A549 (cell line): ENCODE measurements around the gene ARHGAP31. TPM values are rescaled to one million over a fixed set of nuclear protein-coding genes. Genes with fewer than 3 reads are reported as not detected.

Source experiments
- ATAC-seq, 2 experiments: fragments of 200-7000 bp in 1 of 2; fragments of >200 bp in 1 of 2; cut with Nextera tagmentation in 1 of 2; cut with Tn5 transposase in 1 of 2; 3 replicates each; pipeline versions ENCODE4 v1.8.0 to v1.9.1; 2018 to 2020; ENCODE audit warnings: mild to moderate bottlenecking in 1 of 2, moderate library complexity in 1 of 2
- CTCF ChIA-PET: fragments of 300-600 bp; sonication (Branson Sonifier 250); formaldehyde crosslinking; extraction: SDS; loops from one replicate; lab custom pipeline; 2021; ENCODE audit warnings: antibody characterized with exemption, inconsistent platforms; lab: Yijun Ruan, JAX
- POLR2A ChIA-PET: fragments of 350-600 bp; formaldehyde crosslinking; extraction: SDS; loops from one replicate; lab custom pipeline; 2021; ENCODE audit warnings: antibody characterized with exemption, inconsistent platforms; lab: Yijun Ruan, JAX
- DNase-seq, 2 experiments: peaks; one replicate each; pipeline versions ENCODE4 v3.0.0 to v3.0.0-alpha.2; 2011 to 2016; ENCODE audit warnings: low read depth in 1 of 2, low spot score in 1 of 2
- FAIRE-seq: peaks from 2 replicates; lab custom pipeline; 2011; peaks lifted over from hg19 to GRCh38; lab: Jason Lieb, UNC
- H3K27ac ChIP-seq, 2 experiments: fragments of >200 bp; sonication (Bioruptor Twin); formaldehyde crosslinking; 3 replicates each; pipeline ENCODE4 v1.5.1; 2016 to 2017
- H3K4me1 ChIP-seq: fragments of >200 bp; sonication (Bioruptor Twin); formaldehyde crosslinking; 3 replicates; pipeline ENCODE4 v1.6.1; 2016
- H3K4me2 ChIP-seq: fragments of >200 bp; sonication (Bioruptor Twin); formaldehyde crosslinking; 3 replicates; pipeline ENCODE4 v1.6.1; 2016
- H3K4me3 ChIP-seq: fragments of >200 bp; sonication (Bioruptor Twin); formaldehyde crosslinking; 3 replicates; pipeline ENCODE4 v1.5.1; 2016
- H3K9me3 ChIP-seq: fragments of >200 bp; sonication (Bioruptor Twin); formaldehyde crosslinking; 3 replicates; pipeline ENCODE4 v1.6.1; 2016
- CEBPB ChIP-seq, 2 experiments: fragments of >200 bp in 1 of 2; sonication (Bioruptor Twin) in 1 of 2; formaldehyde crosslinking in 1 of 2; IDR thresholded peaks; 2 replicates each; pipeline ENCODE4 v1.6.1; 2012 to 2016
- CTCF ChIP-seq: fragments of >200 bp; sonication (Bioruptor Twin); formaldehyde crosslinking; IDR thresholded peaks from 3 replicates; pipeline ENCODE4 v1.5.1; 2016
- EHF ChIP-seq: fragments of 250-450 bp; sonication (Bioruptor Pico); IDR thresholded peaks from 2 replicates; pipeline ENCODE4 v1.5.0; 2020; ENCODE audit warnings: mild to moderate bottlenecking
- ESRRA ChIP-seq: fragments of 150-350 bp; IDR thresholded peaks from 2 replicates; pipeline ENCODE4 v1.6.1; 2014; ENCODE audit warnings: mild to moderate bottlenecking, low read length, borderline replicate concordance
- FOXS1 ChIP-seq: fragments of 250-450 bp; sonication (Bioruptor Pico); IDR thresholded peaks from 2 replicates; pipeline ENCODE4 v1.5.0; 2020; ENCODE audit warnings: mild to moderate bottlenecking, moderate library complexity
- HES2 ChIP-seq: fragments of >200 bp; sonication (Bioruptor Twin); formaldehyde crosslinking; IDR thresholded peaks from 2 replicates; pipeline ENCODE4 v1.6.1; 2016
- HEYL ChIP-seq: fragments of 250-450 bp; sonication (Bioruptor Pico); IDR thresholded peaks from 2 replicates; pipeline ENCODE4 v1.8.0; 2021; ENCODE audit warnings: mild to moderate bottlenecking, moderate library complexity
- HOXB5 ChIP-seq: fragments of 250-450 bp; sonication (Bioruptor Pico); IDR thresholded peaks from 2 replicates; pipeline ENCODE4 v1.5.0; 2020; ENCODE audit warnings: mild to moderate bottlenecking, moderate library complexity
- JUN ChIP-seq, 2 experiments: fragments of >200 bp; sonication (Bioruptor Twin); formaldehyde crosslinking; IDR thresholded peaks; 2 replicates in 1 of 2; 3 replicates in 1 of 2; pipeline ENCODE4 v1.6.1; 2016 to 2017
- KDM1A ChIP-seq: fragments of 200-600 bp; sonication (generic); IDR thresholded peaks from 2 replicates; pipeline ENCODE4 v1.6.1; 2016; ENCODE audit warnings: low read depth, mild to moderate bottlenecking
- MAX ChIP-seq: IDR thresholded peaks from 2 replicates; pipeline ENCODE4 v1.6.1; 2012
- NFE2L2 ChIP-seq: fragments of 150-350 bp; conservative IDR thresholded peaks from 2 replicates; pipeline ENCODE4 v1.6.1; 2014; ENCODE audit warnings: low read length
- NPAS2 ChIP-seq: fragments of 250-450 bp; sonication (Bioruptor Pico); IDR thresholded peaks from 2 replicates; pipeline ENCODE4 v1.8.0; 2022; ENCODE audit warnings: mild to moderate bottlenecking, moderate library complexity, borderline replicate concordance
- POLR2A ChIP-seq: IDR thresholded peaks from 2 replicates; pipeline ENCODE4 v1.6.1; 2012; ENCODE audit warnings: mild to moderate bottlenecking, low read length
- RAD21 ChIP-seq, 2 experiments: fragments of >200 bp in 1 of 2; sonication (Bioruptor Twin) in 1 of 2; formaldehyde crosslinking in 1 of 2; IDR thresholded peaks in 1 of 2; conservative IDR thresholded peaks in 1 of 2; 2 replicates in 1 of 2; 3 replicates in 1 of 2; pipeline ENCODE4 v1.6.1; 2012 to 2018; ENCODE audit warnings: inconsistent platforms in 1 of 2
- RARB ChIP-seq: fragments of 250-450 bp; sonication (Bioruptor Pico); IDR thresholded peaks from 2 replicates; pipeline ENCODE4 v1.8.0; 2021; ENCODE audit warnings: mild to moderate bottlenecking, moderate library complexity
- RFX5 ChIP-seq: fragments of 450-650 bp; IDR thresholded peaks from 2 replicates; pipeline ENCODE4 v1.7.1; 2014; ENCODE audit warnings: antibody characterized with exemption, mild to moderate bottlenecking, moderate library complexity
- RNF2 ChIP-seq: fragments of 200-600 bp; sonication (generic); IDR thresholded peaks from 2 replicates; pipeline ENCODE4 v1.6.1; 2016; ENCODE audit warnings: low read depth, mild to moderate bottlenecking, antibody characterized with exemption, moderate library complexity, borderline replicate concordance
- TFCP2L1 ChIP-seq: fragments of 250-450 bp; sonication (Bioruptor Pico); IDR thresholded peaks from 2 replicates; pipeline ENCODE4 v1.5.0; 2021; ENCODE audit warnings: mild to moderate bottlenecking
- ZFP36 ChIP-seq: fragments of 450-650 bp; IDR thresholded peaks from 2 replicates; pipeline ENCODE4 v1.6.1; 2014; ENCODE audit warnings: borderline replicate concordance; ENCODE audit not compliant: partially characterized antibody
- ZSCAN20 ChIP-seq: fragments of 250-450 bp; sonication (Bioruptor Pico); IDR thresholded peaks from 2 replicates; pipeline ENCODE4 v1.8.0; 2022; ENCODE audit warnings: mild to moderate bottlenecking, moderate library complexity
- WGBS: methylation state at CpG from one replicate; pipeline ENCODE4 v1.1.6; 2017; ENCODE audit errors: missing lambda C conversion rate; 5-methylcytosine and 5-hydroxymethylcytosine counted together
- polyA plus RNA-seq, 4 experiments: library from polyadenylated mRNA; depleted of rRNA in 3 of 4; stranded (reverse); fragments of >200 nt; fragmentation: RNase III in 1 of 4; extraction: RNeasy Plus Mini Kit Qiagen cat#74134 plus additional on column Dnase treatment in 1 of 4; gene quantifications; 2 replicates in 3 of 4; 3 replicates in 1 of 4; pipeline ENCODE4 v1.2.3, GENCODE V29; 2011 to 2017

The ARHGAP31 gene
- polyA plus RNA-seq, 2 of the 4 experiments (the other 2 are of a cell fraction), result 0.93 to 1.3 TPM

- Histone ChIP-seq H3K27ac (no peak overlapping the region), H3K4me3 (no peak overlapping the region), H3K9me3 (no peaks in the 10 kb centered on the region), H3K4me1 (no peaks in the 10 kb centered on the region), H3K4me2 (no peak overlapping the region)
- 85% methylated on average over 2 of the region's 2 CpGs for WGBS
- ChIA-PET CTCF (no interaction called here), POLR2A (no interaction called here)
- ATAC-seq (no peak), DNase-seq (no peak), FAIRE-seq (no peak)
- TF ChIP-seq ZFP36, result no peak
- TF ChIP-seq RNF2, result no peak
- TF ChIP-seq RFX5, result no peak
- no peak for TF ChIP-seq MAX
- TF ChIP-seq POLR2A, result no peak
- no peak for TF ChIP-seq NPAS2 (CRISPR knock-in tag)
- no peak for TF ChIP-seq CEBPB (IDR thresholded peaks at IDR 0.05)
- no peak for TF ChIP-seq JUN (IDR thresholded peaks at IDR 0.05)
- TF ChIP-seq KDM1A, result no peak
- no peak for TF ChIP-seq ZSCAN20 (CRISPR knock-in tag)
- TF ChIP-seq FOXS1 (CRISPR knock-in tag), result no peak
- TF ChIP-seq HOXB5 (CRISPR knock-in tag), result no peak
- no peak for TF ChIP-seq CTCF
- TF ChIP-seq HES2, result no peak
- TF ChIP-seq RAD21 (conservative IDR thresholded peaks at IDR 0.05 in 1 of 2, IDR thresholded peaks at IDR 0.05 in 1 of 2), result no peak
- no peak for TF ChIP-seq NFE2L2
Measured at GRCh38 chr3:119255214-119255613, 39.0 kb upstream of the ARHGAP31 start.

GRCh38 chr3:119257111-119257510, 37.1 kb upstream of the ARHGAP31 start:
- Histone ChIP-seq H3K4me3 (no peak overlapping the region), H3K27ac (no peak overlapping the region), H3K4me2 (no peak overlapping the region), H3K9me3 (no peaks in the 10 kb centered on the region), H3K4me1 (no peaks in the 10 kb centered on the region)
- DNase-seq (no peak), ATAC-seq (no peak), FAIRE-seq (no peak)
- whole genome bisulfite sequencing, result 75% methylated on average over 2 of the region's 2 CpGs
- POLR2A ChIA-PET, result no interaction called here
- CTCF ChIA-PET, result interaction anchor here (1.2 to 3.6 kb wide), 3 partner anchors 16 to 375 kb away, joined by 3 to 18 read pairs (median 13); partner anchors contain the start of gene B4GALT4
- TF ChIP-seq HEYL (CRISPR knock-in tag) (no peak), CTCF (no peak), EHF (CRISPR knock-in tag) (no peak), ZFP36 (no peak), TFCP2L1 (CRISPR knock-in tag) (no peak), ESRRA (no peak), RARB (CRISPR knock-in tag) (no peak)
